GM11168 (cell line): ENCODE measurements around the gene FRMD1.

ENCODE experiments used
- in situ Hi-C: fragments of 300-500 bp; cut with MboI; formaldehyde crosslinking; loops from one replicate; pipeline ENCODE4 v1.12.0; 2022; ENCODE audit warnings: low sequenced_read_pairs; ENCODE audit not compliant: unreplicated experiment

FRMD1 gene

GRCh38 chr6:168058691-168059551 is 20.1 kb downstream of the FRMD1 start:
- in situ Hi-C loops, result no loop called here

GRCh38 chr6:168057836-168058235 is 21.2 kb downstream of the FRMD1 start:
- in situ Hi-C loops, result no loop called here

- in situ Hi-C loops, result no loop called here
These were observed 22.0 kb downstream of the FRMD1 start for GRCh38 chr6:168056892-168057527.

GRCh38 chr6:168055696-168056489 is 23.1 kb downstream of the FRMD1 start:
- in situ Hi-C loops, result no loop called here

- in situ Hi-C loops, result no loop called here
These were observed 24.0 kb downstream of the FRMD1 start for GRCh38 chr6:168054765-168055560.

- in situ Hi-C loops, result no loop called here
These were observed 25.0 kb downstream of the FRMD1 start for GRCh38 chr6:168053957-168054471.

GRCh38 chr6:168053086-168053956 is 25.7 kb downstream of the FRMD1 start:
- in situ Hi-C loops, result no loop called here

- in situ Hi-C loops, result no loop called here
These were observed 26.6 kb downstream of the FRMD1 start for GRCh38 chr6:168052291-168052891.

- in situ Hi-C loops, result no loop called here
These were observed 27.4 kb downstream of the FRMD1 start for GRCh38 chr6:168051648-168052047.

- in situ Hi-C loops, result no loop called here
These were observed 28.0 kb downstream of the FRMD1 start for GRCh38 chr6:168050881-168051586.

GRCh38 chr6:168050225-168050880 is 28.7 kb downstream of the FRMD1 start:
- in situ Hi-C loops, result no loop called here

GRCh38 chr6:168049706-168050224 is 29.2 kb downstream of the FRMD1 start:
- in situ Hi-C loops, result no loop called here

- in situ Hi-C loops, result no loop called here
These were observed 29.7 kb downstream of the FRMD1 start for GRCh38 chr6:168049277-168049676.

- in situ Hi-C loops, result no loop called here
These were observed 30.3 kb downstream of the FRMD1 start for GRCh38 chr6:168048724-168049025.

- in situ Hi-C loops, result no loop called here
These were observed 30.9 kb downstream of the FRMD1 start for GRCh38 chr6:168047841-168048723.

GRCh38 chr6:168046696-168047095 is 32.3 kb downstream of the FRMD1 start:
- in situ Hi-C loops, result no loop called here
